ENCODE results near the gene DENND1B.

DENND1B gene

DNA sequence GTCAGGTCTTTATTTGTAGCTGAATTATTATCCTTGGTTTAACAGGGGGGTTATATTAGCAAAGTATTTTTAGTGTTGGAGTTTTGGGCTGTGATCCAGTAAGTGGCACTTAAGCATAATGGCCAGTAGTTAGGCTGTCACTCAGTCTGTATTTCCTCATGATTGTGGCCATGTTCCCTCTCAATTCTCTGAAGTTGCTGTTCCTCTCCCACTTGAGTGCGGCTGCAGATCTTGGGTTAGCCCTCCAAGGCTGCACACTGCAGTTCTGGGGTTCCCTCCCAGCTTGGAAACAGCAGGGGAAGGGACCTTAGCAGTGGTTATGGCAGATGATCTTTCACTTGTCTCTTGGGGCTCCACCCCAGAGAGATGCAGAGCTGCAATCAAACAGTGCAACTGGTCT lies 23.2 kb upstream of the DENND1B start:
- no peak overlapping the region for H3K4me3 Mint-ChIP-seq
- peaks cover 15% of the 10 kb centered on the region for H3K36me3 Mint-ChIP-seq
- peaks cover 22% of the 10 kb centered on the region for H3K9me3 Mint-ChIP-seq
- no peak for ATAC-seq (ENCODE audit: low read depth)
- H3K4me1 Mint-ChIP-seq, result no peaks in the 10 kb centered on the region
- no peaks in the 10 kb centered on the region for H3K27me3 Mint-ChIP-seq
- no peak for DNase-seq (ENCODE audit: low spot score in 2 of 2)
- H3K27ac Mint-ChIP-seq, result no peak overlapping the region

DNA sequence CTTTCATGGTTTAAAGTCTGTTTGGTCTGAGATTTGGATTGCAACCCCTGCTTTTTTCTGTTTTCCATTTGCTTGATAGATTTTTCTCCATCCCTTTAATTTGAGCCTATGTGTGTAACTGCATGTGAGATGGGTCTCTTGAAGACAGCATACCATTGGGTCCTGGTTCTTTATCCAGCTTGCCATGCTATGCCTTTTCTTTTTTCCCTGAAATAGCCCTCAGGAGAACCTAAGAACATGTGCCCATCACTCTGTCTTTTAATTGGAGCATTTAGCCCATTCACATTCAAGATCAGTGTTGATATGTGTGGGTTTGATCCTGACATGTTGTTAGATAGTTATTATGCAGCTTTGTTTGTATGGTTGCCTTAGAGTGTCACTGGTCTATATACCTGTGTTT lies 21.7 kb upstream of the DENND1B start:
- Mint-ChIP-seq H3K4me1 (no peaks in the 10 kb centered on the region), H3K4me3 (no peak overlapping the region), H3K9me3 (peaks cover 22% of the 10 kb centered on the region), H3K27me3 (no peaks in the 10 kb centered on the region), H3K27ac (no peak overlapping the region), H3K36me3 (peaks cover 15% of the 10 kb centered on the region)
- ATAC-seq (ENCODE audit: low read depth) (no peak), DNase-seq (ENCODE audit: low spot score in 2 of 2) (no peak)

DNA sequence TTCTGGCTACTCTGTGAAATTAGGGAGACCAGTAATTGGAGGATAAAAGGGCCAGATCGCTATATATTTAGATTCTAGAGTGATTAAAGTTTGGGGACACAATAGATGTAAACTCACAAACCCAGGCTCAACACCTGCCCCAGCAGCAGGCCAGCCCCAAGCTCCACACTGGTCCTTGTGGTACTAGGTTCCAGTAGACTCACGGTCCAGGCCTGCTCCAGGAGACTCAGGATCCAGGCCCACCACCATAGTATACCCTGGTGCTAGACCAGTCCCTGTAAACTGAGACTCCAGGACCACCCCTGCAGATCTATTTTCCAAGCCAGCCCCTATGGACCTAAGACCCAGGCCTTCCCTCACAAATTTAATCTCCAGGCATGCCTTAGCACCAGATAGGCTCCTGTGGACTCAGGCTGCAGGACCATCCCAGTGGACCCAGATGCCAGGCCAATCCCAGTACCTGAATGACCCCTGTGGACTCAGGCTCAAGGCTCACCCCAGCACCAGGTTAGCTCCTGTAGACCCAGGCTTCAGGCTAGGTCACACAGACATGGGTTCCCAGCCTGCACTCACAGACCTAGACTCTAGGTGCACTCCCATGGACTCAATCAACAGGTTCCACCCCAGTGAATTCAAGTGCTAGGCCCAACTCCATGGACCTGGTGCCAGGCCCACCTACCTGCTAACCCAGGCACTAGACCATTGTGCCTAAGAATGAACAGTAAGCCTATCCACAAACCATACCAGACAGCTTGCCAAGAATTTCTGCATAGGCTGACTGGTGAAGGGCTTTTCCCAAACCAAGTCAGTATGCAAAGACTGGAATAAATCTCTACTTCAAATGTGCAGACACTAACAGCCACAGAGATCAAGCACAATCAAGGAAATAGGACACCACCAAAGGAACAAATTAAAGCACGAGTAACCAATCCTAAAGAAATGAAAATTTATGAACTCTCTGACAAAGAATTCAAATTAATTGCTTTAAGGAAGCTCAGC lies 13.8 kb upstream of the DENND1B start:
- no peaks in the 10 kb centered on the region for H3K4me1 Mint-ChIP-seq

DNA sequence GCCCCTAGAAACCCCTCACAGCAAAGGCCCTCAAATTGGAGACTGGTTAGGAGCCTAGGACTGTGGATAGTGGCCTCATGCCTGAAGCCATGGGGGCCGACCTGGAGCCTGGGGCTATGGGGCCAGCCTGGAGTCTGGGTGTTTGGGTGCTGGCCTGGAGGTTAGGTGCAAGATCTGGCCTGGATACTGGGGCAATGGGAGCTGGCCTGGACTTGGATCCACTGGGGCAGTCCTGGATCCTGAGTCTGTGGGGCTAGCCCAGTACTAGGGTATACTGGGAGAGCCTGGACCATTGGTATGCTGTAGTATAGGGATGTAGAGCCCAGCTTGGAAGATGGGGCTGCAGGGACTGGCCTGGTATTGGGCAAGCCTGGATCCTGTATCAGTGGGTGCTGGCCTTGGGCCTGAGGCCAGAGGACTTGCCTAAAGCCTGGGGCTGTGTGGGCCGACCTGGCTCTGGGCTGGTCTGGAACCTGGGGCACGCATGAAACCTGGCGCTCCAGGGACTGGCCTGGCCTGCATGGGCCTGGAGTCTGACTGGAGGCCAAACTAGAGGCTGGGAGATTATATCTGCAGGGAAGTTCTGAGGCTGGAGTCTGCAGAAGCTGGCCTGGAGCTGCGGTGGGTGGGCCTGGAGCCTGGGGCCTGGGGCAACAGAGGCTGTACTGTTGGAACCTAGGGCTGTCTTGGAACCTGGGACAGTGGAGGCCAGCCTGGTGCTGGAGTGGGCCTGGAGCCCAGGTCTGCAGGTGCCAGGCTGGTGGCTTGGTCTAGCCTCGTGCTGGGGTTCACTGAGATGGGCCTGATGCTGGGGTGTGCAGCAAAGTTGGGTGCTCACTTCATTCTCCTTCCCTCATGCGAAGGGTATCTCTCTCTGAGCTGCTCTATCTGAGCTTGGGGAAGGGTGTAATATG lies 12.6 kb upstream of the DENND1B start:
- Mint-ChIP-seq H3K4me1 (peaks cover 3% of the 10 kb centered on the region), H3K27ac (no peak overlapping the region), H3K4me3 (no peak overlapping the region), H3K9me3 (no peaks in the 10 kb centered on the region), H3K27me3 (no peaks in the 10 kb centered on the region), H3K36me3 (no peaks in the 10 kb centered on the region)
- ATAC-seq (ENCODE audit: low read depth) (no peak), DNase-seq (ENCODE audit: low spot score in 2 of 2) (no peak)

More for the DNA sequence above, 13.8 kb upstream of the DENND1B start:
- Mint-ChIP-seq H3K36me3 (no peaks in the 10 kb centered on the region), H3K4me3 (no peak overlapping the region), H3K27ac (no peak overlapping the region), H3K9me3 (no peaks in the 10 kb centered on the region), H3K27me3 (no peaks in the 10 kb centered on the region)
- ATAC-seq (ENCODE audit: low read depth), result no peak
- DNase-seq (ENCODE audit: low spot score in 2 of 2), result no peak

DNA sequence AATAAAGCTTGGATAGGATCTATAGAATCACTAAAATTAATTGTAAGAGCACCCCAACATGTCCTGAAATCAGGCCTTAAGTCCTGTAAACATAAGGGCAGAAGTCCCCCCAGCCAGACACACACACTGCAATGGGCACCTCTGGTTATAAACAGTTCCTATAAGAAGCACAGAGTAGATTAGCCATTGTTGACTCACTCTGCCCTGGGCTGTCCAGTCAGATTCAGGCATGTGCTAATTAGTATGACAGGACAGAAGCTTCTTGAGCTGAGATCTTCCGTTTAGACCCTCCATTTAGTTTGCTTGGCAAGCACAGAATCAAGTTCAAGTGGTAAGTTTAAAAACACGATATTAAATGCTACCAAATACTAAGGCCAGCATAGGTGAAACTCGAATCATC lies 11.8 kb upstream of the DENND1B start:
- Mint-ChIP-seq H3K4me3 (no peak overlapping the region), H3K36me3 (no peaks in the 10 kb centered on the region), H3K9me3 (no peaks in the 10 kb centered on the region), H3K4me1 (peaks cover 9% of the 10 kb centered on the region), H3K27ac (no peak overlapping the region), H3K27me3 (no peaks in the 10 kb centered on the region)
- ATAC-seq (ENCODE audit: low read depth), result no peak
- no peak for DNase-seq (ENCODE audit: low spot score in 2 of 2)

DNA sequence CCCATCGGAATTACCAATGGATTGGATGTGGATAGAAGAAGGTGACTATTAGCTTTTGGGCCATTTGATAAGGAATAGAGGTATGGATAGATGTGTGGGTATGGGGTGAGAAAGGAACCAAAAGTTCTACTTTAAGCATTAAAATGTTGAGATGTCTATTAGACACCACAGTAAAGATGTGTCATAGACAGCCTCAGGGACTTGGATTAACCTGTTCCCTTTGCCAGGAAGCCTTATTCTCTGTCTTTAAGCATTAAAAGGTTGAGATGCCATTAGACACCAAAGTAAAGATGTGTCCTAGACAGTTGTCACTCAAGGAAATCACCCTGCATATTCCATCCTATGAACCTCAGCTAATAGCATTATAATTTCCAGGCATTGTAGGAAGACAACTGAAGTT lies 11.0 kb upstream of the DENND1B start:
- DNase-seq (ENCODE audit: low spot score in 2 of 2) (no peak), ATAC-seq (ENCODE audit: low read depth) (no peak)
- Mint-ChIP-seq H3K9me3 (no peaks in the 10 kb centered on the region), H3K27ac (no peak overlapping the region), H3K4me3 (no peak overlapping the region), H3K27me3 (no peaks in the 10 kb centered on the region), H3K4me1 (peaks cover 9% of the 10 kb centered on the region), H3K36me3 (no peaks in the 10 kb centered on the region)

DNA sequence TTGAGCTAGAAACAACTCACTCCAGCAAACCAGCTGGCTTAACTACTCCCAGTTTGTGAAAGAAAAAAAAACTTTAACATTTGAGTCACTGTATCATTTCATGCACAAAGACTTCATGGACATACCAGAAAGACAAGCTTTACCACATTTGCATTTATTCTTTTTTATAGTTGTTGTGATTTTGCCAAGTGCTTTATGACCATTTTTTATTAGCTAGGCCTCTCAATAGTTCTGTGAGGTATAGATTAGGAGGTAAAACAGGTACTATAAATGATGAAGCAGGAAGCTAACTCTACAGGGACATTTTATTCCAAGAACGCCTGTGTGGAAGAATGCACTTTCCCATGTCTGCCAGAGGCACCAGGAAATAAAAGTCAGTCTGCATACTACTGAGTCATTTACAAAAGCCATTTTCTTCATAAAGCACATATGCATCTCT lies 8.2 kb upstream of the DENND1B start:
- ATAC-seq (ENCODE audit: low read depth), result no peak
- Mint-ChIP-seq H3K27ac (no peak overlapping the region), H3K9me3 (no peaks in the 10 kb centered on the region), H3K4me1 (peaks cover 18% of the 10 kb centered on the region), H3K36me3 (no peaks in the 10 kb centered on the region), H3K27me3 (no peaks in the 10 kb centered on the region), H3K4me3 (no peak overlapping the region)
- DNase-seq (ENCODE audit: low spot score in 2 of 2), result no peak

DNA sequence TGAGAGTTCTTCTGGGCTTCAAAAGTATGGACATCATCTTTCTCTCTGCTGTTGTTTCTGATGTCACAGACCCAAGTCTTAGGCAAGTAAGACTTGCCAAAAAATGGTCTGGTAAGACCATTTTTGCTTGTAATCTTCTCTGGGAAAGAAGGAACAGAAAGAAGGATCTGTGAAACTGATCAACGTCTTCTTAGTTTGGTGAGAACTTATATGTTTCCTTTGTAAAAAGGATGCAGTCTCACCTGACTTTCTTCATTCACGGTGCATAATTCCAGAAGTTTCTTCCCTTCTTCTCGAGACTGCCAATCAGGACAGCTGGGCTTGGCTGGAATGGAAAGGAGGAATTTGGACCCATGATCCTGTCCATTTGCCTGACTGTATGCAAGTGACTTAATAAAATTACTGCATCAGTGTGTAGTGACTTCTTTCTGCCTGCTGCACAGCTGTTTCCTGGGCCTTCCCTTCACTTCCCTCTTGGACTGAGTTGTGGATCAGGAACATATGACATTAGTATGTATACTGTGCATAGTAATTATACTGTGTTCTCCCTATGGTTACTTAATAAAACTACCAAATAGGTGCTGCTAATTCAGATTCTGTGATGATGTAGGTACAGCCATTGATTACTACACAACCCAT lies 7.6 kb upstream of the DENND1B start:
- Mint-ChIP-seq H3K27ac (peak overlapping the region; percentile 77), H3K27me3 (no peaks in the 10 kb centered on the region), H3K9me3 (no peaks in the 10 kb centered on the region), H3K36me3 (no peaks in the 10 kb centered on the region), H3K4me1 (peaks cover 19% of the 10 kb centered on the region), H3K4me3 (no peak overlapping the region)
- DNase-seq (ENCODE audit: low spot score in 2 of 2) (no peak), ATAC-seq (ENCODE audit: low read depth) (no peak)

DNA sequence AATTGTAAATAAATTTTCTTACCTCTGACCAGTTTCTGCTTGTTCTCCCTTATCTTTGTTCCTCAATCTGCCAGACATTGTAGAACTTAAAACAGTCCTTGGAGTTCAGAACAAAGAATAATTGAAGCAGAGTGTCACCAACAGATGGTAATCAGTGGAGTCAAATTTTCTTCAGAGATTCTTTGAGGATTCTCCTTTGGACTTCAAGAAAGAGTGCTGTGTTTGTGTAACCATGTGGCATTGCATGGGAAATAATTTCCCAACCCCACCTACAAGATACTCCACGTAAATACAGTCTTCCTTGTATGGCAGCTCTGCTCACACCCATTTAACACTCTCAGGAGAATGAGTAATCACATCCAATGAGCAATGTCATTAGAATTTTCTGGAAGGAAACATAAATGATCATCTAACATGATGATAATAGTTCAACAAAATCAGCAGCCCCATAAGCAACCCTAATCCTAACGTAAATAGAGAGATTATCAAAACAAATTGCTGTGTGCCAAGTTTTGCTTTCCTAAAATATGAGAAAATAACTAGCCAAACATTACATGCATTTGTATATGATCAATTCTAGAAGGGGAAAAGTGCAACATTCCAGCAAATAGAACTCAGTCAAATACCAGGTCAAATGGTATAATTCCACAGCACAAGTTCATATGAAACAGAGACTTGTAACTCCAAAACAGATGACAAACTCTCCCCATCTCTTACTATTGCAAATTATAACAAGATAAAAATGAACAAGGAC lies 6.9 kb upstream of the DENND1B start:
- no peak for ATAC-seq (ENCODE audit: low read depth)
- H3K27ac Mint-ChIP-seq, result peak overlapping the region; percentile 77
- H3K27me3 Mint-ChIP-seq, result no peaks in the 10 kb centered on the region
- H3K4me3 Mint-ChIP-seq, result no peak overlapping the region
- H3K9me3 Mint-ChIP-seq, result no peaks in the 10 kb centered on the region
- no peaks in the 10 kb centered on the region for H3K36me3 Mint-ChIP-seq
- peaks cover 19% of the 10 kb centered on the region for H3K4me1 Mint-ChIP-seq
- no peak for DNase-seq (ENCODE audit: low spot score in 2 of 2)

DNA sequence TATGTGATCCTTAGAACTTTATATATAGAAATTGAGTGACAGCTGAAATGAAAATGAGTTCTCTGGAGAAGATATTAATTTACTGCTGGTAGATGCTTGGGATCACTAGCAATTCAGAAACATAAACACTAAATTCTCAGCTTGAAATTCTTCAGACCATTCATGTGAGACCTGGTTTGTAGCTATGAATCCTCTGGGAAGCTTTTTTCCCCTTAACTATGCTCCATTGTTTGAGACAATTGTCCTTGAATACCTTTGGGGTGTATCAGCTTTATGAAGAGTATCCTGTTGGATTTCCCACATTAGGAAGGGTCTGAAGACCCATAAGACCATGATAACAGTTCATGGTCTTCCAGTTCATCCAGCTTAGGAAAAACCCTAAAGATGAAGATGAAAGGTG lies 4.6 kb upstream of the DENND1B start:
- no peak overlapping the region for H3K27ac Mint-ChIP-seq
- no peaks in the 10 kb centered on the region for H3K36me3 Mint-ChIP-seq
- H3K4me1 Mint-ChIP-seq, result peaks cover 30% of the 10 kb centered on the region
- no peak overlapping the region for H3K4me3 Mint-ChIP-seq
- no peaks in the 10 kb centered on the region for H3K9me3 Mint-ChIP-seq
- H3K27me3 Mint-ChIP-seq, result no peaks in the 10 kb centered on the region
- no peak for ATAC-seq (ENCODE audit: low read depth)
- no peak for DNase-seq (ENCODE audit: low spot score in 2 of 2)

DNA sequence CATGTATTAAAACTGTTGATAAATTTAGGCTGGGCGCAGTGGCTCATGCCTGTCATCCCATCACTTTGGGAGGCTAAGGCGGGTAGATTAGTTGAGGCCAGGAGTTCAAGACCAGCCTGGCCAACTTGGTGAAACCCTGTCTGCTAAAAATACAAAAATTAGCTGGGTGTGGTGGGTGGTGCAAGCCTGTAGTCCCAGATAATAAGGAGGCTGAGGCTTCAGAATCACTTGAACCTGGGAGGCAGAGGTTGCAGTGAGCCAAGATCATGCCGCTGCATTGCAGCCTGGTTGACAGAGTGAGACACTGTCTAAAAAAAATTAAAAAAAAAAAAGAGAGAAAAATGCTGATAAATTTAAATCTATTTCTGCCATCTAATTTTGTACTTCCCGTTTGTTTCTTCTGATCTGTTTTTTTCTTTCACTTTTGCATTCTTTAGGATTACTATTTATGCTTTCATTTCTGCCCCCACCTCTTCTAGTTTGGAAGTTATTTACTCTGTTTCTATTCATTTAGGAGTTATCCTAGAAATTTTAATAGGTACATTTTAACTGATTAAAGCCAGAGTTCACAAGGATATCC lies 3.2 kb upstream of the DENND1B start:
- H3K27ac Mint-ChIP-seq, result peak overlapping the region; percentile 36
- DNase-seq (ENCODE audit: low spot score in 2 of 2) (no peak), ATAC-seq (ENCODE audit: low read depth) (no peak)
- H3K27me3 Mint-ChIP-seq, result no peaks in the 10 kb centered on the region
- H3K4me3 Mint-ChIP-seq, result peak overlapping the region; percentile 48
- H3K4me1 Mint-ChIP-seq, result peaks cover 40% of the 10 kb centered on the region
- H3K9me3 Mint-ChIP-seq, result no peaks in the 10 kb centered on the region
- H3K36me3 Mint-ChIP-seq, result no peaks in the 10 kb centered on the region

DNA sequence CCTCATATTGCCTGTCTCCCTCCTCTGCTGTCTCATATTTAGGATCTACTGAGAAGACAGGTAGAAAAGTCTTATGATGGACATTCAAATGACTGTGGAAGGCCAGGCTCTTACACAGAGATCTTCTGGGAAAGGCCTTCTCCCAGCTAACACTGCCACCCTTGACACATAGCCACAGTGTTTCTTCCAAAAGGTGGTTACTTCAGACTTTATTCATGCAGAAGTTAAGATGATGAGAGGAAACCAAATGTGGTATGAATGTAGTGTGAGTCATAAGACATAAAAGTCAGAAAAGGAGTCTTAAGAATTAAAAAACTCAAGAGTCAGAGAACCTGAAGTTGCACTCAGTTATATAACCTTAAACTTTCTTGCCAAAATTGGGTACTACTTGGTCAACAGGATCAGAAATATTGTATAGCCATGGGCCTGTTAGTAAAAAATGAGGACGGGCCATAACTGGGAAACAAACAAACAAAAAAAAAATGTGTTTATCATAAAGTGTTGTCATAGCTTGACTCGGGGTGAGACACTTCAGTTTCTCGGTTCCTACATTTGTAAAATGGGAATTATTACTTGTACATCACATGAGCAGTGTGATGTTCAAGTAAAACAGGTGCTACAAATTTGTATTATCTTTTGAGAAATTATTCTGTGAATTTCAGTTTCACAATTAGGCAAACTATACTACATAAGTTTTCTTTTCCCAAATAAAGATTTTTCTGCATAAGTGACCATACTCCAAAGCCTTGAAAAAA lies 1.2 kb upstream of the DENND1B start:
- peak overlapping the region; percentile 90 for H3K4me3 Mint-ChIP-seq
- no peaks in the 10 kb centered on the region for H3K36me3 Mint-ChIP-seq
- peak overlapping the region; percentile 95 for H3K27ac Mint-ChIP-seq
- H3K27me3 Mint-ChIP-seq, result no peaks in the 10 kb centered on the region
- H3K4me1 Mint-ChIP-seq, result peaks cover 38% of the 10 kb centered on the region
- no peak for DNase-seq (ENCODE audit: low spot score in 2 of 2)
- no peaks in the 10 kb centered on the region for H3K9me3 Mint-ChIP-seq
- ATAC-seq (ENCODE audit: low read depth), result peak; percentile 16

All from memory B cell (primary cell).